ENCODE data around the gene IPO8.

DNA sequence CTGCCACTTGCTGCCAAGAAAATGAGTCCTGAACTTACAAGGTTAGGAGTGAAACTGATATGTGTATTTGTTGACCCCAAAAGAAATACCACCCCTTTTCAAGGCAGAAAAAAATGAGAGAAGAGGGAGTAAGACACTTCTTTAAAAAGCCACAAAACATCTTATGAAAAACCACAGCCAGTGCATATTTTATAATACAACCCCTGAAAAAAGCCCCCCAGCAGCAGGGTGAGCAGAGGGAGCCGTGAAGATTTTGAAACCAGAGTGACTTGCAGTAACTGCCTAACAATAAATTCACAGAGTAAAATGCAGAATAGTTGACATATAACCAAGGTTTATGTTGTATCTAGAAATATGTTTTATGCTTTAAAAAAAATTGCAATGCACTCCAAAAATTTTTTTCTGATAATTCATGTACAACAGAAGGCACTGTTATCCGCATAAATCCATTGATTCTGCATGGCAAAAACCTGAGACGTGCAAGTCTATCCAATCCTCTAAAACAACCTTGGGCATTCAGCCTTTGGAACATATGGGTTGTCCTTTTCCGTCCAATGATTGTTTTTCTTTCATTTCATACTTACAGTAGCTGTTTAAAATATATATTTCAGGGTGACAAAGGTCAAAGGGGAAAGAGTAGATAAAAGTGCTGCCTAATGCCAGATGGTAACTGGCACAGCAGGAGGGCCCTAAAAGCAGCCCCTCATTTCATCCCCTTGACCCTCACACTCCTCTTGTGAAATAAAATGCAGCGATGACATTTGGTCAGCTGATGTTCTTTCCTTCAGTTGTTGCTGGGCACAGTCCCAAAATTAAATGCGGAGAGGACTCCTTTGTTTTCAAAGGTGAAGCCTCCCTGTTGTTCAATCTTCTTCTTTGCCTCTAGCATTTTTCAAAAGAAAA, 65.3 kb downstream of the IPO8 start:
- TF ChIP-seq CEBPB (IDR thresholded peaks at IDR 0.05) (no peak), EP300 (IDR thresholded peaks at IDR 0.05; ENCODE audit: borderline replicate concordance) (no peak)
